WI38 (cell line): ENCODE data around the gene UBL7.
"Not testable (repeated sequence)": the region's sequence is repeated elsewhere in the genome, so short reads cannot be mapped to it uniquely, and the experiment has no call there.

Experiments
- H3K4me3 ChIP-seq: 2 replicates; pipeline ENCODE4 v1.5.1; 2011; ENCODE audit warnings: low read depth, mild to moderate bottlenecking, control low read depth, low read length
- CTCF ChIP-seq: IDR thresholded peaks from 2 replicates; pipeline ENCODE4 v1.5.1; 2012; ENCODE audit warnings: low read depth, mild to moderate bottlenecking, control low read depth, low read length

UBL7 gene

GRCh38 chr15:74482661-74483060, 21.7 kb upstream of the UBL7 start:
- H3K4me3 ChIP-seq, result no peak overlapping the region
- no peak for TF ChIP-seq CTCF

- not testable (repeated sequence) for H3K4me3 ChIP-seq
Observed at GRCh38 chr15:74480364-74480763, 19.4 kb upstream of the UBL7 start.

GRCh38 chr15:74471621-74472020, 10.7 kb upstream of the UBL7 start:
- not testable (repeated sequence) for H3K4me3 ChIP-seq

GRCh38 chr15:74470631-74471395, 9.9 kb upstream of the UBL7 start:
- no peak for TF ChIP-seq CTCF
- H3K4me3 ChIP-seq, result no peak overlapping the region

- H3K4me3 ChIP-seq, result no peak overlapping the region
- no peak for TF ChIP-seq CTCF
Observed at GRCh38 chr15:74468341-74469032, 7.5 kb upstream of the UBL7 start.

GRCh38 chr15:74466570-74466969, 5.6 kb upstream of the UBL7 start:
- no peak overlapping the region for H3K4me3 ChIP-seq
- TF ChIP-seq CTCF, result no peak

- no peak overlapping the region for H3K4me3 ChIP-seq
- no peak for TF ChIP-seq CTCF
Observed at GRCh38 chr15:74464897-74465296, 3.9 kb upstream of the UBL7 start.

GRCh38 chr15:74464216-74464615, 3.3 kb upstream of the UBL7 start:
- no peak for TF ChIP-seq CTCF
- no peak overlapping the region for H3K4me3 ChIP-seq
